22Rv1 (cell line): ENCODE measurements around the gene KRT6B.
A peak's percentile ranks its signal among the peaks of the same experiment; 100 is the strongest.

Experiments
- ZFX ChIP-seq: fragments of 450-650 bp; IDR thresholded peaks from 2 replicates; pipeline ENCODE4 v1.6.1; 2017; ENCODE audit warnings: antibody characterized with exemption, borderline replicate concordance
- TF ChIP-seq, protein P1 (sequence below): fragments of 450-650 bp; IDR thresholded peaks from 2 replicates; pipeline ENCODE4 v1.5.1; 2017; ENCODE audit warnings: mild to moderate bottlenecking

DNA sequence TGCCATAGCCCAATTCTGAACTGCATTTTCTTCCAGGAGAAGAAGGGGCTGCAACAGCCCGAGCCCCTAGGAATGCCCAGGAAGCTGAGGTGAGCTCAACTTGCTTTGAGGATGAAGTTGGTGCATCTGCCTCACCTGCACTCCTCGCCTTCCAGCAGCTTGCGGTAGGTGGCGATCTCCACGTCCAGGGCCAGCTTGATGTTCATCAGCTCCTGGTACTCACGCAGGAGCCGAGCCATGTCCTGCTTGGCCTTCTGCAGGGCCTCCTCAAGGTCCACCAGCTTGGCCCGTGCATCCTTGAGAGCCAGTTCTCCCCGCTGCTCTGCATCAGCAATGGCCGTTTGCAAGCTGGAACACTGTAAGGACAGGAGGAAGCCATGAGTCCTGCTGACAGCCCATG, 23.8 kb downstream of the KRT6B start:
- TF ChIP-seq, protein P1, sequence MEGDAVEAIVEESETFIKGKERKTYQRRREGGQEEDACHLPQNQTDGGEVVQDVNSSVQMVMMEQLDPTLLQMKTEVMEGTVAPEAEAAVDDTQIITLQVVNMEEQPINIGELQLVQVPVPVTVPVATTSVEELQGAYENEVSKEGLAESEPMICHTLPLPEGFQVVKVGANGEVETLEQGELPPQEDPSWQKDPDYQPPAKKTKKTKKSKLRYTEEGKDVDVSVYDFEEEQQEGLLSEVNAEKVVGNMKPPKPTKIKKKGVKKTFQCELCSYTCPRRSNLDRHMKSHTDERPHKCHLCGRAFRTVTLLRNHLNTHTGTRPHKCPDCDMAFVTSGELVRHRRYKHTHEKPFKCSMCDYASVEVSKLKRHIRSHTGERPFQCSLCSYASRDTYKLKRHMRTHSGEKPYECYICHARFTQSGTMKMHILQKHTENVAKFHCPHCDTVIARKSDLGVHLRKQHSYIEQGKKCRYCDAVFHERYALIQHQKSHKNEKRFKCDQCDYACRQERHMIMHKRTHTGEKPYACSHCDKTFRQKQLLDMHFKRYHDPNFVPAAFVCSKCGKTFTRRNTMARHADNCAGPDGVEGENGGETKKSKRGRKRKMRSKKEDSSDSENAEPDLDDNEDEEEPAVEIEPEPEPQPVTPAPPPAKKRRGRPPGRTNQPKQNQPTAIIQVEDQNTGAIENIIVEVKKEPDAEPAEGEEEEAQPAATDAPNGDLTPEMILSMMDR = peak; percentile 61
- no peak for TF ChIP-seq ZFX
